HG03095 (cell line): ENCODE data around the gene ARHGEF4.
"Not testable (repeated sequence)": the region's sequence is repeated elsewhere in the genome, so short reads cannot be mapped to it uniquely, and the experiment has no call there.

ENCODE experiments used
- ATAC-seq: cut with Tn5 transposase; IDR thresholded peaks from one replicate; pipeline ENCODE4 v1.9.1; 2021; ENCODE audit warnings: moderate library complexity; ENCODE audit not compliant: unreplicated experiment

ARHGEF4 gene

DNA sequence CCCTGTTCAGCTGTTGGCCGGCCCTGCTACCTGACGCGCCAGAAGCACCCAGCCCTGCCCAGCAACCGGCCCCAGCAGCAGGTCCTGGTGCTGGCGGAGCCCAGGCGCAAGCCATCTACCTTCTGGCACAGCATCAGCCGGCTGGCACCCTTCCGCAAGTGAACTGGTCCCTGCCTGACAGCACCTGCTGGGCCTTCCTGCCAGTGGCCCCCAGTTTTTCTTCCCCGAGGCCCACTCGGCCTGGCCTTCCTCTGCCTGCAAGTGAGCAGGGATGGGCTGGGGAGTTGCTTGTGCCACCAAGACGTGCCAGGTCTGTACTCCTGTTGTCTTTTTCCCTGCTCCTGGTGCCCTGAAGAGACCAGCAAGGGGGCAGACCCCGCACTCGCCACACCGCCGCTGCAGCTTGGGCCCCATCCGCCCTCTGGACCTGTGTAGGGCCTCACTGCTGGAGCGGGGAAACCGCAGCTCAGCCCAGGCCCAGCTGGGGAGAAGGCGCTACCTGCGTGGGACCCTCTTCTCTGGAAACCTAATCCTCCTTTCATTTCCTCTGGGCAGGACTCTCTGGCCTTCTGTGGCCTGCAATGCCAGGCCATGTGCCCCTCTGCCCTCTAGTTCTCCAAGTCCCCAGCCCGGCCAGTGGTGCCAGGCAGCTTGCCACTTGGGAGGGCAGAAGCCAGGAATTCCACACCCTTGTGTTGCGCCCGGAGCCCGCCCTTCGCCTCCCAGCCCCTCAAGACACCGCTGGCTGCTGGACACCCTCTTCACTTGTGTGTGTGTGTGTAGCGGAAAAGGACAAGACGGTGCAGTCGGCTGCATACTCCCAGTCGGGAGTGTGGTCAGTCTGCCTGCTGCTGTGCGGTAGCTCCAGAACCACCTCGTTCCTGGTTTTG lies 209.6 kb downstream of the ARHGEF4 start:
- ATAC-seq: no peak

- no peak for ATAC-seq
Measured at GRCh38 chr2:131046918-131047652, 210.4 kb downstream of the ARHGEF4 start.

GRCh38 chr2:131047920-131048560 lies 211.3 kb downstream of the ARHGEF4 start:
- ATAC-seq: no peak

DNA sequence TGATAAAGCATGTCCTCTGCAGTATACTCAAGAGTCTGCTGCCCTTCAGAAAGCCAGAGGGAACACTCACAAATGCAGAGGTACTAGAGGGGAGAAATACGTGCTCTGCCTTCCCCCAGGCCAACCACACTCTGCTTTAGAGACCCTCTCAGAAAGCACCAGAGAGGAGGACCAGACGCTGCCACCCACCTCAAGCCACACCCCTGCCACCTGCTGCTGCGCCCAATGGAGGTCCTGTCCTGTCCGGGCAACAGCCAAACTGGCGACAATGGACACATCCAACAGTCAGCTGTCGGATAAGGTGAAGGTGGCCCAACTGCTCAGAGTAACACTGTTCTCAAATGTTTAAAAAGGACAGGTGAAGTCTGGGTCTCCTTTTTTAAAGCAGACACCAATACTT lies 211.9 kb downstream of the ARHGEF4 start:
- ATAC-seq: no peak

DNA sequence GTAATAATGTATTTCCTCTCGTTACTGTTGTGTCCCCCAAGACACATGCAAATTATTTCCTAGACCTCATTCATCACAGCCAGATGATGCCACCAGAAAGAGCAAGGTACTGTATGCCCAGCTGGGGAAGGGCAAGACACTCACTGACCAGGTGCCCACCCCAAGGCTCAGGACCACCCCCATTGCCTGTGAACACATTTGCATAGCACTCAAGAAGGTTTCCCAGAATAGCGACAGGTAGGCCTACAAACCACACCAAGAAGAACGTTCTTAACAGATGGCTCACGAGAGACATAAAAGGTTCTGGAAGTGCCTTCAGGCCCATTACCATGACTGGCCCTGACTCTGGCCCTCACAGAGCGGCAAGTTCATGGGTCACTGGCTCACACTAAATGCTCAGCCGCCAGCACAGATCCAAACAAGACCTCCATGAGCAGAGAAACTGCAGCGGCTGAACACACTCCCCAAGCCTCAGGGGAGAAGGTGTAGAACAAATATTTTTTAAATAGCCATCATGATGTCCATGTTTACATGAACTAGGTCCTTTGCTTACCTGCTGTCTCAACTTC lies 212.5 kb downstream of the ARHGEF4 start:
- no peak for ATAC-seq

- no peak for ATAC-seq
Measured at GRCh38 chr2:131050896-131051295, 214.2 kb downstream of the ARHGEF4 start.

DNA sequence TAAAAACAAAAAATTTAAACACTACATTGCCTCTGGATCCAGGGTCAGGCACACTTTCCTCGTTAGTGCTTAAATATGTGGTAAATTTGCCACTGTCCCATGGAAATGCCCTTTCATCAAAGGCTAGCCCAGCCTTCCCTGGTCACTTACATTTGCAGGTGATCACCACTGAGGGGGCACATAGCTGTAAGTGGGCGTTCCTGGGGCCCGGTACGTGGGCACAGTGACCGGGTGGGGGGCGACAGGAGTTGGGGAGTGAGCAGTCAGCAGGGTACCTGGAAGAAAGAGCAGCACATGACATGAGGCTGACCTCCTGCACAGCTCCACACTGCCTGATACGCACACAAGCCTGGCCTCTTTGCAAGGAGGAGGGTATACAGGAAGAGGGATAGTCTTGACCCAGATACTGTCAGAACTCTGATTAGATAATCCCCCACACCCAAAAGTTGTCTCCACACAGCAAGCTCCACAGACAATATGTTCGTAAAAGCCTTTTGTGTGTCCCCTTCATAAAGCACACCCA lies 216.1 kb downstream of the ARHGEF4 start:
- ATAC-seq: no peak

DNA sequence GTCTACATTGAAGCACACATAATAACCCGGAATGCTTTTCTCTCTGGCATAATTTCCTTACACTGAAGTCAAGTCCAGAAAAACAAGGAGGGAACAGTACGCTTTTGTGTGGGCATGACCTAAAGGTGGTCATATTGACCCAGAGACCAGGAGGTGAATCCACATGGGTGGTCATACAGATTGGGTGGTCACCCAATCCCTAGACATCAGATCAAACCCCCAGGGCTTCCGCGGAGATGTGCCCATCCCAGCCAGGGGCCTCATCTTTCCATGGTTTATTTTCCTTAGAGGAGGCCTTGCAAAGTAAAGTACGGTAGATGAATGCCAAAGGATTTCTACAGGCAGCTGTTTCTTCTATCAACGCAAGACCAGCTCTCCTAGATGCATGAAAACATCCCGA lies 217.8 kb downstream of the ARHGEF4 start:
- ATAC-seq: no peak

- no peak for ATAC-seq
Measured at GRCh38 chr2:131055169-131056065, 218.7 kb downstream of the ARHGEF4 start.

DNA sequence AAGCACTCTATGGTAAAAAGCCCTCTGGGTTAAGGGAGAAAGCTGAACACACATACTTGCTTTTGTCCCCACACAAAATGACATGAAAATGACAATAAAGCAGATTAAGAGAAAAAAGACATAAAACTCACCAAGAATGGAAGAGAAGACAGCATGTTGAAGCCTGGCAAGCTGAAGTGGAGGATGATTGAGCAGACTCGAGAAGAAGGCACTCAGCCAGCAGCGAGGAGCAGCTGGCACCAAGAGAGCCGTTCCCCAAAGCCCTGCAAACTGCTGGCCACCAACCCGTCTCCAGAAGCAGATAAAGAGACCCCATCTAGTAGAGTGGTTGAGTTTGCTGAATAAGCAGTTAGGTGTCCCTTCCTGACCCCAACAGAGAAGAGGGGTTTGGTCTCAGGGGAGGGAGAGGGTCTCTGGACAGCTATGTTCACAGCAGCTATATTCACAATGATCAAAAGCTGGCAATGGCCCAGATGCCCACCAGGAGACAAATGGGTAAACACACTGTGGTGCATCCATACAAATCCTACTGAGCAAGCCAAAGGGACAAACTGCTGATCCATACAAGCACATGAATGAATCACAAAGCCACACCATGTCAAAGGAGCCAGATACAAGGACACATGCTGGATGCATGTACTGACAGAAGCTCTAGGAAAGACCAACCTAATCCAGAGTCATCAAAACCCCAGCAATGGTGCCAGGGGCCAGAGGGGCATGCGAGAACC lies 219.7 kb downstream of the ARHGEF4 start:
- ATAC-seq: no peak

DNA sequence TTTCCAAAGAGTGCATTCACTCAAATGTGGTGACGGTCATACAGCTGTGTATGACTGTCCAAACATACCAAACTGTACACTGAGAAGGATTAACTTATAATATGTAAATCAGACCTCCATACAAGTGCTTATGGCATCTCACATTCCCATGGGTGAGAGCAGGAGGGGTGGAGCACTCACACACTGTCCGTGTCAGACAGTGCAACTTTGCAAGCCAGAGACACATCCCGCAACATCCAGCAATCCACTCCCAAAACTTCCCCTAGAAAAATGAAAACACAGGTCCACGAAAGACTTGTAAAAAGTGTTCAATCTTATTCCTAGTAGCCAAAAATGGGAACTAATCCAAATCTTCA lies 220.2 kb downstream of the ARHGEF4 start:
- ATAC-seq: no peak

DNA sequence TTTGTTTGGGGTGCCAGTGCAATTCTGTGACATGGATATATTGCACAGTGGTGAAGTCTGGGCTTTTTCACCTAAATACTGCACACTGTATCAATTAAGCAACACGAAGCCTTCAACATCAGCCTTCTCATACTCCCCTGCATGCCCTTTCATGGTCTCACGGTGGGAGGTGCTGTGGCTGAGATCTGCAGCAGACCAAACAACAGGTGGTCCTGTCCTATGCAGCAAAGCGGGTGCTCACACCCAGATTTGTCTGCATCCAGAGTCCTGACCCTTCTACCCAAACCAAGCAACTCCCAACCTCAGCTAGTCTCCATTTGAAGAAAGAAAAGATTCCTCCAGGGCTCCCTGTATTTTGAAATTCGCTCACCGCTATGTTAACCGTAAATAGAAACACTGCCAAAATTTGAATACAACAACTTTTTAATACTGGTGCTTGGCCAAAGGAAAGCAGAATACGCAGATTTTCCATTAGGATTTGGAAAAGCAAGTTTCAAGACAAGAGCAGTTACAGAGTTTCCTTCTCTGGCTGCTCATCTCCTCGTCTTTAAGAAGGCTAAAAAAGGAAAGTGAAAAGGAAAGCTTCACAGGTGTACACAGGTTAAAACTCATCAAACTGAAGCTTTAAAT lies 221.6 kb downstream of the ARHGEF4 start:
- no peak for ATAC-seq

DNA sequence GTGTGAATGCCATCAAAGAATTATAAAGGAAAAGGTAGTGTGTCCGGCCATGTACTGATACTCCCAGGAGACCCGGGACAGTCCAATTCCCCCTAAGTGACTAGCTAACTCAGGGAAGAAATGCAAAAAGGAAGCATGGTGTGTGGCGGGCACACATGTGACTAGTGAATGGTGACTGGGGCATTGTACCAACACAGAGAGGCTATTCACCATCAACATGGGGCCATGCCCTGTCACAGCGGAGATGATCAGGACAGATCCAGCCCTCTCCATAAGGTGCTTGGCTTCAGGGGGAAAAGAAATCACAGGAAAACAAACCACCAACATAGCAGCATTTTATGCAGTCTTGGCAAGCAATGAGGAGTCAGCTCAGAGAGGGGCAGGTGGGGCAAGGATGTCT lies 222.2 kb downstream of the ARHGEF4 start:
- ATAC-seq: no peak

GRCh38 chr2:131063501-131064283 lies 227.0 kb downstream of the ARHGEF4 start:
- ATAC-seq: no peak

DNA sequence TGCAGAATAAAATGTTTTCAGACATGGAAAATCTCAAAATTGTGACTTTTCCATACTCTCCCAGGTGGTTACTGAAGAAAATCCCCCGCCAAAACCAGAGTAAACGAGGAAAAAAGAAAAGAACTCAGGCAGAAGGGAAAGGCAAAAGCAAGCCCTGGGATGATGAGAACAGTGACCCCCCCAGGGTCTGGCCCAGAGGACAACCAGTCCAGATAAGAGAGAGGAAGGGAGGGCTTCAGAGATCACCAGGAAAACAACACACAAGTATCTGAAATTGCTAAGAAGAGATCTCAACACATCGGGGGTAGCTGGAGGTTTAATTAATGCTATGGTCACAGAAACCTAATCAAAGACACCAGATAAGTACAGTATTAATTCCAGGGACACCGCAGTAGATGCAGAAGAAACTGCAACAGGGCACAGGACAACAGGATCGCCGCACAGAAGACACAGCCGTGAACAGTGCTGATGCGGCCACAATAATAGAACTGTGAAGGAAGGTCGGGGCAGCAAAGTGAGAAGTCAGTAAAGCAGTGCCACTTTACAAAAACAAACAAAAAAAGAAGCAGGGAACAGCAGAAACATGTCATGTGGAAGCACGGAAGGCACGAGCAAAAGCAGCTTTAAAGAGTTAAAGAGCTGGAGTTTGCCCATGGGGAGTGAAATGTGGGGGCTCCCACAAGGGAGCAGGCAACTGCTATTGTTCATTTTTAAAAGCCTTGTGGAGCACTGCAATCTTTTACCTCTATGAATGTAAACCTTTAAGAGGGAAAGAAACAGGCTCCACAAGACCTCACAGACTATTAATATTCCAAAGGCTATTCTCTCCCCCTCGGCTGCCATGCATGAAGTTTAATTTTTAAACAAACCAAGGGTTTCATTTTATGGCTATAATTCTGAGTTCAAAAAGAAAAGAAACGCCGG lies 228.1 kb downstream of the ARHGEF4 start:
- no peak for ATAC-seq

DNA sequence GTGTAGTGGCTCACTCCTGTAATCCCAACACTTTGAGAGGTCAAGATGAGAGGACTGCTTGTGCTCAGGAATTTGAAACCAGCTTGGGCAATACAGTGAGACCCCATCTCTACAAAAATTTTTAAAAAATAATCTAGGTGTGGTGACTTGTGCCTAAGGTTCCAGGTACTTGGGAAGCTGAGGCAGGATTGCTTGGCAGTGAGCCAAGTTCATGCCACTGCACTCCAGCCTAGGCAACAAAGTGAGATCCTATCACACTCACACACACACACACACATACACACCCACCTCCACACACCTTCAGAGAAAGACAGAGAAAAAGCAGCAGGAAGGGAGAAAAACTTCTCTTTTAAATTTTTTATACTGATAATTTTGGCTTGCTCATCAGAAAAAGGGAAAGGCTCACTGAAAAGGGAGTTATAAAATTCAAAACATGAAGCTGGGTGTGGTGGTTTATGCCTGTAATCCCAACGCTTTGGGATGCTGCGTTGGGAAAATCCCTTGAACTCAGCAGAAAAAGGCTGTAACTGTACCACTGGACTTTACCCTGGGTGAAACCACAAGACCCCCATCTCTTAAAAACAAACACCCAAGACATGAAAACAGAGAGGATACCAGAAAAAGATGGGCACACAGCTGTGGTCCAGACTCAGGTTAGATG lies 230.9 kb downstream of the ARHGEF4 start:
- ATAC-seq: no peak

- ATAC-seq: not testable (repeated sequence)
Measured at GRCh38 chr2:131068172-131068571, 231.5 kb downstream of the ARHGEF4 start.
